ENCODE measurements around the gene POLR2A. TPM values are rescaled to one million over a fixed set of nuclear protein-coding genes. Genes with fewer than 3 reads are reported as not detected.

Gene POLR2A
- polyA plus RNA-seq, 1 experiment = 18.4 TPM

GRCh38 chr17:7484919-7485377, 782 bp downstream of the POLR2A start:
- TF ChIP-seq CTCF (IDR thresholded peaks at IDR 0.05; ENCODE audit: low read depth, low read length) = 0 out of 2 replicates have a peak, but pooled peaks have one; percentile 11
- Histone ChIP-seq H3K9me3 (ENCODE audit: control insufficient read depth, insufficient read depth, low read length) (no peaks in the 10 kb centered on the region), H3K27me3 (ENCODE audit: control insufficient read depth, insufficient read depth, low read length) (no peaks in the 10 kb centered on the region), H3K27ac (ENCODE audit: low read depth, low read length) (peak overlapping the region; percentile 57), H3K4me3 (ENCODE audit: low read depth, low read length) (peak overlapping the region; percentile 81)
- ChIA-PET CTCF (interaction anchor here (0.6 to 2.2 kb wide), 3 partner anchors 30 to 100 kb away, joined by 3 to 6 read pairs (median 4); no protein-coding TSS in a partner anchor), POLR2A (interaction anchor here (0.6 to 2.8 kb wide), 17 partner anchors 12 to 654 kb away, joined by 3 to 20 read pairs (median 4); partner anchors contain the start of genes TMEM102, TMEM256, TP53 and WRAP53)
- no peak for DNase-seq (ENCODE audit: low read depth, low spot score)

GRCh38 chr17:7486181-7486580, 2.0 kb downstream of the POLR2A start:
- H3K27me3 ChIP-seq (ENCODE audit: control insufficient read depth, insufficient read depth, low read length) = no peaks in the 10 kb centered on the region
- peak overlapping the region; percentile 58 for H3K4me3 ChIP-seq (ENCODE audit: low read depth, low read length)
- DNase-seq (ENCODE audit: low read depth, low spot score) = no peak
- ChIA-PET CTCF (interaction anchor here (0.9 to 3.2 kb wide), 5 partner anchors 29 to 441 kb away, joined by 3 to 22 read pairs (median 4); no protein-coding TSS in a partner anchor), POLR2A (interaction anchor here (0.6 to 1.2 kb wide), 2 partner anchors 41 to 82 kb away, joined by 3 to 4 read pairs; partner anchors contain the start of gene TMEM256)
- no peaks in the 10 kb centered on the region for H3K9me3 ChIP-seq (ENCODE audit: control insufficient read depth, insufficient read depth, low read length)
- TF ChIP-seq CTCF (IDR thresholded peaks at IDR 0.05; ENCODE audit: low read depth, low read length) = no peak
- no peak overlapping the region for H3K27ac ChIP-seq (ENCODE audit: low read depth, low read length)

- no peak for DNase-seq (ENCODE audit: low read depth, low spot score)
- TF ChIP-seq CTCF (IDR thresholded peaks at IDR 0.05; ENCODE audit: low read depth, low read length) = no peak
- Histone ChIP-seq H3K27me3 (ENCODE audit: control insufficient read depth, insufficient read depth, low read length) (no peaks in the 10 kb centered on the region), H3K4me3 (ENCODE audit: low read depth, low read length) (no peak overlapping the region), H3K27ac (ENCODE audit: low read depth, low read length) (no peak overlapping the region), H3K9me3 (ENCODE audit: control insufficient read depth, insufficient read depth, low read length) (no peaks in the 10 kb centered on the region)
- CTCF ChIA-PET = no interaction called here
- POLR2A ChIA-PET = no interaction called here
These were observed 6.0 kb downstream of the POLR2A start for GRCh38 chr17:7490144-7490543.

GRCh38 chr17:7491583-7491982, 7.4 kb downstream of the POLR2A start:
- ChIA-PET CTCF (interaction anchor here (1.1 kb wide), 1 partner anchor 23 kb away, joined by 4 read pairs; no protein-coding TSS in a partner anchor), POLR2A (interaction anchor here (0.6 kb wide), 1 partner anchor 114 kb away, joined by 3 read pairs; no protein-coding TSS in a partner anchor)
- Histone ChIP-seq H3K4me3 (ENCODE audit: low read depth, low read length) (no peak overlapping the region), H3K9me3 (ENCODE audit: control insufficient read depth, insufficient read depth, low read length) (no peaks in the 10 kb centered on the region), H3K27ac (ENCODE audit: low read depth, low read length) (no peak overlapping the region), H3K27me3 (ENCODE audit: control insufficient read depth, insufficient read depth, low read length) (no peaks in the 10 kb centered on the region)
- TF ChIP-seq CTCF (IDR thresholded peaks at IDR 0.05; ENCODE audit: low read depth, low read length) = no peak
- no peak for DNase-seq (ENCODE audit: low read depth, low spot score)

GRCh38 chr17:7493941-7494340, 9.8 kb downstream of the POLR2A start:
- no peak overlapping the region for H3K27ac ChIP-seq (ENCODE audit: low read depth, low read length)
- no peak for DNase-seq (ENCODE audit: low read depth, low spot score)
- CTCF ChIA-PET = interaction anchor here (1.7 kb wide), 1 partner anchor 66 kb away, joined by 4 read pairs; no protein-coding TSS in a partner anchor
- no peak for TF ChIP-seq CTCF (IDR thresholded peaks at IDR 0.05; ENCODE audit: low read depth, low read length)
- no peaks in the 10 kb centered on the region for H3K27me3 ChIP-seq (ENCODE audit: control insufficient read depth, insufficient read depth, low read length)
- H3K9me3 ChIP-seq (ENCODE audit: control insufficient read depth, insufficient read depth, low read length) = no peaks in the 10 kb centered on the region; the same call in 1 of the 2 replicates
- POLR2A ChIA-PET = no interaction called here
- H3K4me3 ChIP-seq (ENCODE audit: low read depth, low read length) = no peak overlapping the region

Measured in AG04450 (cell line).